ENCODE measurements around the gene CDC25A. TPM values are rescaled to one million over a fixed set of nuclear protein-coding genes. Genes with fewer than 3 reads are reported as not detected.
"Not testable (repeated sequence)": the region's sequence is repeated elsewhere in the genome, so short reads cannot be mapped to it uniquely, and the experiment has no call there.

Gene CDC25A
- total RNA-seq, 5 donors from 2014 or later (not counting 1 experiment from before 2014, with no cell fraction given) = 0.28 to 1.1 (median 0.44) TPM

GRCh38 chr3:48215876-48216275, 27.7 kb upstream of the CDC25A start:
- no peaks in the 10 kb centered on the region for H3K4me1 Mint-ChIP-seq
- H3K4me3 Mint-ChIP-seq = no peak overlapping the region

DNA sequence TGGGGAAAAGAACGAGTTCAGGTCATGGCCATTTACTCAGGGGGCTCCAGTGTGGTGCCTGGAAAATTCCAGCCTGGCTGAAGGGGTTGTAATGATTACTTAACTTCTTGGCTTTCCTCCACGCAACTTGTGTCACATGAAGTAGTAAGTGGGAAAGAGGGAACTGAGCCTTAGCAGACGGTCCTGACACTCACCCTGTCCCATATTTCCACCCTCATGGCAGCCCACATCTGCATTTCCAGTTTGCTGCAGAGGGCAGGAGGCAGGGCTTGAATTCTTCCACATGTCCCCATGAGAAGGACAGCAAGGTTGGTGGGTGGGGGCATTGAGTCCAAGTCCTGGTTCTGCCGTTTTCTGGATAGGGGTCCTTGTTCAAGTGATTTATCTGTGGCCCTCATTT, 27.2 kb upstream of the CDC25A start:
- CTCF ChIA-PET = no interaction called here
- H3K36me3 ChIP-seq (ENCODE audit: control insufficient read depth in 2 of 2, extremely low read depth in 1 of 2, insufficient read depth in 1 of 2, low read length in 1 of 2) = no peaks in the 10 kb centered on the region
- peaks cover 0 to 4% of the 10 kb centered on the region in 2 experiments for H3K27me3 ChIP-seq (replicated peaks in 1 of 2; ENCODE audit: control insufficient read depth in 2 of 2, extremely low read depth in 1 of 2, insufficient read depth in 2 of 2, low read length in 1 of 2)
- H3K9me3 ChIP-seq = no peaks in the 10 kb centered on the region
- no peak overlapping the region for H3K4me3 ChIP-seq (ENCODE audit: control insufficient read depth in 1 of 2, extremely low read depth in 1 of 2, low read length in 1 of 2)
- DNase-seq (no peak), ATAC-seq (replicated peaks in 1 of 4) (no peak)
- no peaks in the 10 kb centered on the region for H3K4me1 Mint-ChIP-seq
- H3K9me3 Mint-ChIP-seq = no peaks in the 10 kb centered on the region
- no peaks in the 10 kb centered on the region for H3K4me1 ChIP-seq (ENCODE audit: control insufficient read depth in 1 of 2, extremely low read depth in 1 of 2, insufficient read depth in 2 of 2, low read length in 2 of 2)
- POLR2A ChIA-PET = no interaction called here
- H3K4me3 Mint-ChIP-seq = no peak overlapping the region
- no peak overlapping the region for H3K27ac Mint-ChIP-seq
- no peaks in the 10 kb centered on the region for H3K36me3 Mint-ChIP-seq
- no peaks in the 10 kb centered on the region for H3K27me3 Mint-ChIP-seq
- H3K27ac ChIP-seq (ENCODE audit: low read length) = no peak overlapping the region
- WGBS (ENCODE audit: insufficient coverage) = 80% methylated on average over 1 of the region's 4 CpGs

More at GRCh38 chr3:48215876-48216275, 27.7 kb upstream of the CDC25A start:
- Histone ChIP-seq H3K36me3 (ENCODE audit: control insufficient read depth in 2 of 2, extremely low read depth in 1 of 2, insufficient read depth in 1 of 2, low read length in 1 of 2) (no peaks in the 10 kb centered on the region), H3K4me1 (ENCODE audit: control insufficient read depth in 1 of 2, extremely low read depth in 1 of 2, insufficient read depth in 2 of 2, low read length in 2 of 2) (no peaks in the 10 kb centered on the region), H3K27me3 (replicated peaks in 1 of 2; ENCODE audit: control insufficient read depth in 2 of 2, extremely low read depth in 1 of 2, insufficient read depth in 2 of 2, low read length in 1 of 2) (peaks cover 0 to 4% of the 10 kb centered on the region in 2 experiments), H3K9me3 (no peaks in the 10 kb centered on the region), H3K27ac (ENCODE audit: low read length) (no peak overlapping the region), H3K4me3 (ENCODE audit: control insufficient read depth in 1 of 2, extremely low read depth in 1 of 2, low read length in 1 of 2) (no peak overlapping the region)
- DNase-seq (no peak), ATAC-seq (replicated peaks in 1 of 4) (no peak)
- Mint-ChIP-seq H3K36me3 (no peaks in the 10 kb centered on the region), H3K27ac (no peak overlapping the region), H3K27me3 (no peaks in the 10 kb centered on the region), H3K9me3 (no peaks in the 10 kb centered on the region)
- 84% methylated on average over 5 of the region's 5 CpGs for WGBS (ENCODE audit: insufficient coverage)
- ChIA-PET POLR2A (no interaction called here), CTCF (no interaction called here)

DNA sequence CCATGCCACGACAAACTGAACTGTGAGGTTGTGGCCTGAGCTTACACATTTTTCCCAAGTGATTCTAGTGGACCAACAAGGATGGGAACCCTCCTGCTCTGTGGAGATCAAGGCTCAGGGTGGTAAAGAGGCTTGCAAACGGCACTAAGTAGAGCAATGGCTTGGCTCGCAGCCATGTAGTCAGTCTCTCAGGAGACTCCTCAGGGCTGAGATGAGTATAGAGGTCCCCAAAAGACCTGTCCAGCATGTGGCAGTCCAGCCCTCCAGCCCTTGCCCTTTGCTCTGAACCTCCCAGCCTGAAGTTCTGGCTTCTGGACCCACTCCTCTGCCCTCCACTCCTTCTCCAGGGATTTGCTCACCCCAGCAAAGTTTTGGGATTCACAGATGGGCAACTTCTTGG, 26.8 kb upstream of the CDC25A start:
- ATAC-seq (replicated peaks in 1 of 4) (no peak), DNase-seq (no peak)
- Histone ChIP-seq H3K4me3 (ENCODE audit: control insufficient read depth in 1 of 2, extremely low read depth in 1 of 2, low read length in 1 of 2) (no peak overlapping the region), H3K4me1 (ENCODE audit: control insufficient read depth in 1 of 2, extremely low read depth in 1 of 2, insufficient read depth in 2 of 2, low read length in 2 of 2) (no peaks in the 10 kb centered on the region), H3K36me3 (ENCODE audit: control insufficient read depth in 2 of 2, extremely low read depth in 1 of 2, insufficient read depth in 1 of 2, low read length in 1 of 2) (no peaks in the 10 kb centered on the region), H3K27me3 (replicated peaks in 1 of 2; ENCODE audit: control insufficient read depth in 2 of 2, extremely low read depth in 1 of 2, insufficient read depth in 2 of 2, low read length in 1 of 2) (peaks cover 0 to 4% of the 10 kb centered on the region in 2 experiments), H3K9me3 (no peaks in the 10 kb centered on the region), H3K27ac (ENCODE audit: low read length) (no peak overlapping the region)
- no peaks in the 10 kb centered on the region for H3K27me3 Mint-ChIP-seq
- no peaks in the 10 kb centered on the region for H3K36me3 Mint-ChIP-seq
- no peaks in the 10 kb centered on the region for H3K9me3 Mint-ChIP-seq
- ChIA-PET POLR2A (no interaction called here), CTCF (no interaction called here)
- WGBS (ENCODE audit: insufficient coverage) = 89% methylated on average over 3 of the region's 3 CpGs
- H3K4me3 Mint-ChIP-seq = no peak overlapping the region
- H3K27ac Mint-ChIP-seq = no peak overlapping the region
- H3K4me1 Mint-ChIP-seq = no peaks in the 10 kb centered on the region

GRCh38 chr3:48214225-48214624, 26.0 kb upstream of the CDC25A start:
- Histone ChIP-seq H3K4me3 (ENCODE audit: control insufficient read depth in 1 of 2, extremely low read depth in 1 of 2, low read length in 1 of 2) (no peak overlapping the region), H3K27ac (ENCODE audit: low read length) (no peak overlapping the region), H3K9me3 (no peaks in the 10 kb centered on the region), H3K36me3 (ENCODE audit: control insufficient read depth in 2 of 2, extremely low read depth in 1 of 2, insufficient read depth in 1 of 2, low read length in 1 of 2) (no peaks in the 10 kb centered on the region), H3K4me1 (ENCODE audit: control insufficient read depth in 1 of 2, extremely low read depth in 1 of 2, insufficient read depth in 2 of 2, low read length in 2 of 2) (no peaks in the 10 kb centered on the region), H3K27me3 (replicated peaks in 1 of 2; ENCODE audit: control insufficient read depth in 2 of 2, extremely low read depth in 1 of 2, insufficient read depth in 2 of 2, low read length in 1 of 2) (peaks cover 0 to 4% of the 10 kb centered on the region in 2 experiments)
- CTCF ChIA-PET = no interaction called here
- Mint-ChIP-seq H3K4me1 (no peaks in the 10 kb centered on the region), H3K27ac (no peak overlapping the region), H3K36me3 (no peaks in the 10 kb centered on the region), H3K9me3 (no peaks in the 10 kb centered on the region), H3K27me3 (no peaks in the 10 kb centered on the region), H3K4me3 (no peak overlapping the region)
- POLR2A ChIA-PET = no interaction called here
- WGBS (ENCODE audit: insufficient coverage) = no CpG with 5 or more reads among the region's 3 CpGs
- DNase-seq = no peak
- no peak for ATAC-seq (replicated peaks in 1 of 4)

DNA sequence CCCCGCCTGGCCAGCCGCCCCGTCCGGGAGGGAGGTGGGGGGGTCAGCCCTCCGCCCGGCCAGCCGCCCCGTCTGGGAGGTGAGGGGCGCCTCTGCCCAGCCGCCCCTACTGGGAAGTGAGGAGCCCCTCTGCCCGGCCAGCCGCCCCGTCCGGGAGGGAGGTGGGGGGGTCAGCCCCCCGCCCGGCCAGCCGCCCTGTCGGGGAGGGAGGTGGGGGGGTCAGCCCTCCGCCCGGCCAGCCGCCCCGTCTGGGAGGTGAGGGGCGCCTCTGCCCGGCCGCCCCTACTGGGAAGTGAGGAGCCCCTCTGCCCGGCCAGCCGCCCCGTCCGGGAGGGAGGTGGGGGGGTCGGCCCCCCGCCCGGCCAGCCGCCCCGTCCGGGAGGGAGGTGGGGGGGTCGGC, 23.6 kb upstream of the CDC25A start:
- H3K9me3 Mint-ChIP-seq; H3K4me1 Mint-ChIP-seq; ATAC-seq (replicated peaks in 1 of 4); H3K4me3 Mint-ChIP-seq; CTCF ChIA-PET; H3K4me1 ChIP-seq (ENCODE audit: control insufficient read depth in 1 of 2, extremely low read depth in 1 of 2, insufficient read depth in 2 of 2, low read length in 2 of 2); H3K4me3 ChIP-seq (ENCODE audit: control insufficient read depth in 1 of 2, extremely low read depth in 1 of 2, low read length in 1 of 2); H3K27me3 ChIP-seq (replicated peaks in 1 of 2; ENCODE audit: control insufficient read depth in 2 of 2, extremely low read depth in 1 of 2, insufficient read depth in 2 of 2, low read length in 1 of 2); H3K36me3 ChIP-seq (ENCODE audit: control insufficient read depth in 2 of 2, extremely low read depth in 1 of 2, insufficient read depth in 1 of 2, low read length in 1 of 2); H3K36me3 Mint-ChIP-seq; H3K27ac Mint-ChIP-seq; POLR2A ChIA-PET; H3K9me3 ChIP-seq; H3K27ac ChIP-seq (ENCODE audit: low read length); H3K27me3 Mint-ChIP-seq; DNase-seq: not testable (repeated sequence)
- WGBS (ENCODE audit: insufficient coverage) = no CpG with 5 or more reads among the region's 36 CpGs

GRCh38 chr3:48210534-48210933, 22.3 kb upstream of the CDC25A start:
- H3K4me1 Mint-ChIP-seq; H3K9me3 Mint-ChIP-seq; DNase-seq; H3K4me3 Mint-ChIP-seq; CTCF ChIA-PET; H3K4me1 ChIP-seq (ENCODE audit: control insufficient read depth in 1 of 2, extremely low read depth in 1 of 2, insufficient read depth in 2 of 2, low read length in 2 of 2); H3K9me3 ChIP-seq; ATAC-seq (replicated peaks in 1 of 4); H3K4me3 ChIP-seq (ENCODE audit: control insufficient read depth in 1 of 2, extremely low read depth in 1 of 2, low read length in 1 of 2); H3K36me3 ChIP-seq (ENCODE audit: control insufficient read depth in 2 of 2, extremely low read depth in 1 of 2, insufficient read depth in 1 of 2, low read length in 1 of 2); H3K27ac Mint-ChIP-seq; H3K27me3 Mint-ChIP-seq; H3K27ac ChIP-seq (ENCODE audit: low read length); POLR2A ChIA-PET; H3K36me3 Mint-ChIP-seq; H3K27me3 ChIP-seq (replicated peaks in 1 of 2; ENCODE audit: control insufficient read depth in 2 of 2, extremely low read depth in 1 of 2, insufficient read depth in 2 of 2, low read length in 1 of 2): not testable (repeated sequence)
- 95% methylated on average over 12 of the region's 48 CpGs for WGBS (ENCODE audit: insufficient coverage)

GRCh38 chr3:48209445-48209844, 21.2 kb upstream of the CDC25A start:
- CTCF ChIA-PET = no interaction called here
- no peak for DNase-seq

More at GRCh38 chr3:48209445-48209844, 21.2 kb upstream of the CDC25A start:
- Mint-ChIP-seq H3K36me3 (no peaks in the 10 kb centered on the region), H3K4me1 (no peaks in the 10 kb centered on the region), H3K27ac (no peak overlapping the region), H3K27me3 (no peaks in the 10 kb centered on the region), H3K4me3 (no peak overlapping the region), H3K9me3 (no peaks in the 10 kb centered on the region)
- WGBS (ENCODE audit: insufficient coverage) = 69% methylated on average over 2 of the region's 4 CpGs
- H3K27me3 ChIP-seq (replicated peaks in 1 of 2; ENCODE audit: control insufficient read depth in 2 of 2, extremely low read depth in 1 of 2, insufficient read depth in 2 of 2, low read length in 1 of 2) = no peaks in the 10 kb centered on the region
- H3K27ac ChIP-seq (ENCODE audit: low read length) = no peak overlapping the region
- H3K36me3 ChIP-seq (ENCODE audit: control insufficient read depth in 2 of 2, extremely low read depth in 1 of 2, insufficient read depth in 1 of 2, low read length in 1 of 2) = no peaks in the 10 kb centered on the region
- no peaks in the 10 kb centered on the region for H3K9me3 ChIP-seq
- H3K4me1 ChIP-seq (ENCODE audit: control insufficient read depth in 1 of 2, extremely low read depth in 1 of 2, insufficient read depth in 2 of 2, low read length in 2 of 2) = no peaks in the 10 kb centered on the region
- ATAC-seq (replicated peaks in 1 of 4) = no peak
- H3K4me3 ChIP-seq (ENCODE audit: control insufficient read depth in 1 of 2, extremely low read depth in 1 of 2, low read length in 1 of 2) = no peak overlapping the region
- POLR2A ChIA-PET = no interaction called here

Measured in T-cell (primary cell).